ENCODE data around the gene SORBS1. TPM values are rescaled to one million over a fixed set of nuclear protein-coding genes. Genes with fewer than 3 reads are reported as not detected.

SORBS1 gene
- total RNA-seq, 1 experiment from 2014 or later: 4.1 TPM

DNA sequence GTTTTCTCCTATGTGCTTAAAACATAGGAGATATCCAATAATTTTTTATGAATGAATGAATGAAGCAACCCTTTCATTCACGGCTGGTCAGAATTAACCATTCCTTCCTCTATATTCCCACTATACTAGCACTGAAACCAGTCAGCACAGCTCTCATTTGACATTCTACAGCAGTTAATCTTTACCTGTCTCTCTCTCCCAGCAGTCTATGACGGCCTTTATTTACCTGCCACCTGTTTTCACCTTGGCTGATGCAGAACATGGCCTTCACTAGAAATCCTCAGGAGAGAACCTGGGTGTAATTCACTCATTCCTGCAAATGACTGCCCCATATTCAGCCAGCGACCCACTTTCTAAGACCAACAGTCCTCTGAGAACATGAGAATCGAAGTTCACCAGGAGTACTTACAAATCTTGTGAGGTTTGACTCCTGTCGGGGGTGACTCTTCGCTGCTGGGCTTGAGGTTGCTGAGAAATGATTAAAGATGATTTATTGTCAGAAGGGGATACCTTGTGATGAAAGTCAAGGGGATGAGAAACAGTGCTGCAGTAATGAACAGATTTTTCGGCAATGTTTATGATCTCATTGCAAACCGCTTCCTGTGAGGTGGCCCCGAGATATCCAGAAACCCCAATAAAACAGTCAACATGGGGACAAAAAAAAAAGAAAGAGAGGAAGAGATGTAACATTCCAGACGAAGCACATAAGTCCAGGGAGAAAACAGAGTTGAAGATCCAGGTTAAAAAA, 239.4 kb downstream of the SORBS1 start:
- H3K79me2 ChIP-seq (ENCODE audit: low read length): no peaks in the 10 kb centered on the region
- no TSS peak for BruUV-seq (replicated peaks)
- no peak overlapping the region for H2AFZ ChIP-seq (ENCODE audit: low read length)
- H3K36me3 ChIP-seq (ENCODE audit: low read depth, low read length): no peaks in the 10 kb centered on the region
- no peaks in the 10 kb centered on the region for H3F3A ChIP-seq (ENCODE audit: low read length, unreplicated experiment)
- TF ChIP-seq EZH2phosphoT487 (IDR thresholded peaks at IDR 0.05; ENCODE audit: borderline replicate concordance, low read length): no peak
- TF ChIP-seq EZH2 (IDR thresholded peaks at IDR 0.05; ENCODE audit: low read length, unreplicated experiment): no peak
- TF ChIP-seq, protein P1, sequence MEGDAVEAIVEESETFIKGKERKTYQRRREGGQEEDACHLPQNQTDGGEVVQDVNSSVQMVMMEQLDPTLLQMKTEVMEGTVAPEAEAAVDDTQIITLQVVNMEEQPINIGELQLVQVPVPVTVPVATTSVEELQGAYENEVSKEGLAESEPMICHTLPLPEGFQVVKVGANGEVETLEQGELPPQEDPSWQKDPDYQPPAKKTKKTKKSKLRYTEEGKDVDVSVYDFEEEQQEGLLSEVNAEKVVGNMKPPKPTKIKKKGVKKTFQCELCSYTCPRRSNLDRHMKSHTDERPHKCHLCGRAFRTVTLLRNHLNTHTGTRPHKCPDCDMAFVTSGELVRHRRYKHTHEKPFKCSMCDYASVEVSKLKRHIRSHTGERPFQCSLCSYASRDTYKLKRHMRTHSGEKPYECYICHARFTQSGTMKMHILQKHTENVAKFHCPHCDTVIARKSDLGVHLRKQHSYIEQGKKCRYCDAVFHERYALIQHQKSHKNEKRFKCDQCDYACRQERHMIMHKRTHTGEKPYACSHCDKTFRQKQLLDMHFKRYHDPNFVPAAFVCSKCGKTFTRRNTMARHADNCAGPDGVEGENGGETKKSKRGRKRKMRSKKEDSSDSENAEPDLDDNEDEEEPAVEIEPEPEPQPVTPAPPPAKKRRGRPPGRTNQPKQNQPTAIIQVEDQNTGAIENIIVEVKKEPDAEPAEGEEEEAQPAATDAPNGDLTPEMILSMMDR (conservative IDR thresholded peaks at IDR 0.05; ENCODE audit: low read depth, low read length): no peak
- ChIA-PET CTCF (no interaction called here), POLR2A (ENCODE audit: unreplicated experiment) (no interaction called here)
- no peaks in the 10 kb centered on the region for H3K4me1 ChIP-seq (ENCODE audit: insufficient read depth, low read length)
- H3K9ac ChIP-seq (ENCODE audit: low read length): no peak overlapping the region
- no peaks in the 10 kb centered on the region for H3K9me2 ChIP-seq (replicated peaks; ENCODE audit: low read length)
- intact Hi-C loops (cut with micrococcal nuclease): no loop called here
- no peak overlapping the region for H3K4me2 ChIP-seq (ENCODE audit: low read length)
- H3K9me3 ChIP-seq (ENCODE audit: low read length): no peaks in the 10 kb centered on the region
- no peak for ATAC-seq
- H3K4me3 ChIP-seq (ENCODE audit: low read length): no peak overlapping the region
- H4K20me1 ChIP-seq (ENCODE audit: low read length): no peaks in the 10 kb centered on the region
- H3K27ac ChIP-seq (ENCODE audit: low read length): no peak overlapping the region
- DNase-seq: no peak
- no peaks in the 10 kb centered on the region for H3K27me3 ChIP-seq (ENCODE audit: low read length)

- Histone ChIP-seq H3K79me2 (ENCODE audit: low read length) (no peaks in the 10 kb centered on the region), H3K4me3 (ENCODE audit: low read length) (no peak overlapping the region), H3K4me2 (ENCODE audit: low read length) (no peak overlapping the region), H3K4me1 (ENCODE audit: insufficient read depth, low read length) (no peaks in the 10 kb centered on the region), H3K27me3 (ENCODE audit: low read length) (no peaks in the 10 kb centered on the region), H3F3A (ENCODE audit: low read length, unreplicated experiment) (no peaks in the 10 kb centered on the region), H2AFZ (ENCODE audit: low read length) (no peak overlapping the region), H3K27ac (ENCODE audit: low read length) (no peak overlapping the region), H4K20me1 (ENCODE audit: low read length) (no peaks in the 10 kb centered on the region), H3K9me3 (ENCODE audit: low read length) (no peaks in the 10 kb centered on the region), H3K36me3 (ENCODE audit: low read depth, low read length) (no peaks in the 10 kb centered on the region), H3K9me2 (replicated peaks; ENCODE audit: low read length) (no peaks in the 10 kb centered on the region), H3K9ac (ENCODE audit: low read length) (no peak overlapping the region)
- ChIA-PET POLR2A (ENCODE audit: unreplicated experiment) (no interaction called here), CTCF (no interaction called here)
- ATAC-seq: no peak
- intact Hi-C loops (cut with micrococcal nuclease): no loop called here
- no peak for TF ChIP-seq EZH2phosphoT487 (IDR thresholded peaks at IDR 0.05; ENCODE audit: borderline replicate concordance, low read length)
- TF ChIP-seq, protein P1 (conservative IDR thresholded peaks at IDR 0.05; ENCODE audit: low read depth, low read length): no peak
- no peak for TF ChIP-seq EZH2 (IDR thresholded peaks at IDR 0.05; ENCODE audit: low read length, unreplicated experiment)
- BruUV-seq (replicated peaks): no TSS peak
- DNase-seq: no peak
These were observed 241.9 kb downstream of the SORBS1 start for GRCh38 chr10:95319239-95319638.

DNA sequence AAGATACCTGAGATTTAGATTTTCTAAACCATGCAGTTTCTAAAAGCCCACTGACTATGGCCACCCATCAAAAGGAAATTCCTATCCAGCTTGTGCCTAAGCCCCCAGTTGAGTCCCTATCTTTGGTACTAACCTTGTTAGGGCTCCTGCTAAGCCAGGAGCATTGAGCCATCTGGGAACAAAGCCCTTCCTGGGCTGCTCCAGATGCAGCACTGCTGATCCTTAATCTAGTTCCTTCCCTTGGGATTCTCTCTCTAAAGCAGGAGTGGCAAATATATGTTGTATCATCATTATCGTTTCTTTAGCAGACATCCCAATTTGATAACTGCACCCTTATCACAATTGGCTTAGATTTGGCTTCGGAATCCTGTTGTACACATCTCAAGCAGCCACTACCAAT, 245.7 kb downstream of the SORBS1 start:
- H3K27me3 ChIP-seq (ENCODE audit: low read length): no peaks in the 10 kb centered on the region
- ChIA-PET POLR2A (ENCODE audit: unreplicated experiment) (interaction anchor here (0.6 kb wide), 1 partner anchor 35 kb away, joined by 5 read pairs; no protein-coding TSS in a partner anchor), CTCF (no interaction called here)
- intact Hi-C loops (cut with micrococcal nuclease): no loop called here
- no peak overlapping the region for H3K9ac ChIP-seq (ENCODE audit: low read length)
- no peak overlapping the region for H3K4me3 ChIP-seq (ENCODE audit: low read length)
- TF ChIP-seq EZH2 (IDR thresholded peaks at IDR 0.05; ENCODE audit: low read length, unreplicated experiment) (no peak), EZH2phosphoT487 (IDR thresholded peaks at IDR 0.05; ENCODE audit: borderline replicate concordance, low read length) (no peak)
- TF ChIP-seq, protein P1 (conservative IDR thresholded peaks at IDR 0.05; ENCODE audit: low read depth, low read length): no peak
- no peaks in the 10 kb centered on the region for H3K36me3 ChIP-seq (ENCODE audit: low read depth, low read length)
- no peak for ATAC-seq
- H3K9me3 ChIP-seq (ENCODE audit: low read length): no peaks in the 10 kb centered on the region
- no peaks in the 10 kb centered on the region for H3K9me2 ChIP-seq (replicated peaks; ENCODE audit: low read length)
- BruUV-seq (replicated peaks): no TSS peak
- no peak for DNase-seq
- H2AFZ ChIP-seq (ENCODE audit: low read length): no peak overlapping the region
- no peak overlapping the region for H3K4me2 ChIP-seq (ENCODE audit: low read length)
- no peak overlapping the region for H3K27ac ChIP-seq (ENCODE audit: low read length)
- no peaks in the 10 kb centered on the region for H3K4me1 ChIP-seq (ENCODE audit: insufficient read depth, low read length)
- H4K20me1 ChIP-seq (ENCODE audit: low read length): no peaks in the 10 kb centered on the region
- no peaks in the 10 kb centered on the region for H3K79me2 ChIP-seq (ENCODE audit: low read length)
- no peaks in the 10 kb centered on the region for H3F3A ChIP-seq (ENCODE audit: low read length, unreplicated experiment)
